A172 (cell line): Measurements from ENCODE around the gene DYSF. TPM values are rescaled to one million over a fixed set of nuclear protein-coding genes. Genes with fewer than 3 reads are reported as not detected.

Source experiments
- DNase-seq: peaks from one replicate; pipeline ENCODE4 v3.0.0-alpha.2; 2015; ENCODE audit warnings: low spot score
- total RNA-seq: library from RNA; depleted of rRNA; stranded (reverse); fragments of >200 nt; shearing (Covaris generic); gene quantifications from 2 replicates; pipeline ENCODE4 v1.2.3, GENCODE V29; 2014

Gene DYSF
- total RNA-seq, 1 experiment from 2014 or later: 13.6 TPM

- DNase-seq: no peak
Measured at GRCh38 chr2:71672826-71673795, 219.8 kb downstream of the DYSF start.

DNA sequence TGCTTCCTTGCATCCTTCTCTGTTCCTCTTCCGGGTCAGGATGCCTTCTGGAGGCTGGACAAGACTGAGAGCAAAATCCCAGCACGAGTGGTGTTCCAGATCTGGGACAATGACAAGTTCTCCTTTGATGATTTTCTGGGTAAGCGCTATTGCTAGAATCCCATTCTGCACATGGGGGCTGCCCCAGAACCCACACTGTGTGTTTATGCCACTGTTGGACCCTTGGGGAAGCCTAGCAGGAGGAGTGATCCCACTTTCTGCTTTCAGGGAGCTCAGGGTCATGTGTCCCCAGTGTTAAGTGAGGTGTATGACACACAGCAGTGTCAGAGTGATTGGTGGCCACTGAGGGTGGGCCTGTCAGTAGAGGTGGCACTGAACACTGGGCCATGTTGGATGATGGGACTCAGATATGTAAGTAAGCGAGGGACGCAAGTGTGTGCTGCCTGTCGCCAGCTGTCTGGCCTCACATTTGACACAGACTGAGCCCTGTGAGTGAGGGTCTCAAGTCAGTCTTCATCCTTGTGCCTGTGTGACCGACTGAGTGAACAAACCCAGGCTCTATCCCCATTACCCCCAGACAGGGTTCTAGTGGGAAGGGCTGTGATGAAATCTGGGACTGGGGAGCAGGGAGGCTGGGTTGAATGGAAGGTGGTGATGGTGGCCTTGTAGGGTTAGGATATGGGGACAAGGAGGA is 220.9 kb downstream of the DYSF start:
- no peak for DNase-seq

GRCh38 chr2:71675296-71675695 is 221.9 kb downstream of the DYSF start:
- no peak for DNase-seq

- DNase-seq: no peak
Measured at GRCh38 chr2:71678874-71679273, 225.5 kb downstream of the DYSF start.

- no peak for DNase-seq
Measured at GRCh38 chr2:71679491-71679890, 226.1 kb downstream of the DYSF start.

- no peak for DNase-seq
Measured at GRCh38 chr2:71680925-71681324, 227.6 kb downstream of the DYSF start.

- DNase-seq: no peak
Measured at GRCh38 chr2:71681626-71682025, 228.3 kb downstream of the DYSF start.

DNA sequence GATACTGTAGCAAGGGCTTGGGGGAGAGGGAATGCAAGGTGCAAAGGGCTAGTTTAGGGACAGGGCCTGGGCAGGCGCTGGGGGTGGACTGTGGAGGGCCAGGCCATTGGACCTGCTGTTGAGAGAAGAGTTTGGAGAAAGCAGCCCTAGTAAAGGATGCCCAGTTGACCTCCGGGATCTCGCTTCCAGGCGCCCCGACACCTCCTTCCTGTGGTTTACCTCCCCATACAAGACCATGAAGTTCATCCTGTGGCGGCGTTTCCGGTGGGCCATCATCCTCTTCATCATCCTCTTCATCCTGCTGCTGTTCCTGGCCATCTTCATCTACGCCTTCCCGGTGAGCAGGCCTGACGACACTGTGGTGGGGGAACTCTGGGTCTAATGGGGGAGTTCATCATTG is 229.0 kb downstream of the DYSF start:
- DNase-seq: no peak

GRCh38 chr2:71683070-71683469 is 229.7 kb downstream of the DYSF start:
- no peak for DNase-seq

- DNase-seq: no peak
Measured at GRCh38 chr2:71683666-71684065, 230.3 kb downstream of the DYSF start.

GRCh38 chr2:71684226-71685072 is 231.1 kb downstream of the DYSF start:
- no peak for DNase-seq

DNA sequence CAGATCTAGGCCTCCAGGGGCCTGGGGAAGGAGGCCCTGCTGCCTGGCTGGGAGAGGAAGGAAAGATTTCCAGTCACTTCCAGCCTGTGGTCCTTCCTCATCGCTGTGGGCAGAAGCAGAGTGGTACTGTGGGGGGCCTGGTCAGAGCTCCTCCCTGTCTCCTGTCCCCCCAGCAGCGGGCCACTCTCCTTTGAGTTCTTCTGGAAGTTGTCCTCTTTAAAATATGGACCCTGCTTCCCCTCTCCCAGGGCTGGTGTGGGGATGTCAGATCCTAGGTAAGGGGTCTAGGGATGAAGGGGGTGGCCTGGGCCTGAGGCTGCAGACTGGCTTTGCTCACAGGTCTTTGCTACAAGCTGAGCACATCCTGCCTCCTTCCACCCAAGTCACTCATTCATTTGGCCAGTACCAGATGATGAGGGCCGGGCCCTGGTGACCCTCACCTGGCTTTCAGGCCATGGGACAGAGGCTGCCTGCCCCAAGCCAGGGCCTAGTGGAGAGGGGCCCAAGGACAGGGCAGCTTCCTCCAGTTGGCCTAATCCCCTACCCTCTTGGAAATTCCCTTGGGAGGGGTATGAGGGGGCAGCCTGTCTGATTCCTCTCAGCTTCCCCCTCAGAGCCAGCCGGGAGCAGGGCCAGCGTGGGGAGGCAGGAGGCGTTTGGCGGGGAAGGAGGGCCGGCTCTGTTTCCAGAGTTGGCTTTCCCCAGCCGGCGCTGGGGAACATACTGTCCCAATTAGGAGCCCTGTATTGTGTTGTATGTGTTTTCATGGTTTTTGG is 231.9 kb downstream of the DYSF start:
- no peak for DNase-seq

DNA sequence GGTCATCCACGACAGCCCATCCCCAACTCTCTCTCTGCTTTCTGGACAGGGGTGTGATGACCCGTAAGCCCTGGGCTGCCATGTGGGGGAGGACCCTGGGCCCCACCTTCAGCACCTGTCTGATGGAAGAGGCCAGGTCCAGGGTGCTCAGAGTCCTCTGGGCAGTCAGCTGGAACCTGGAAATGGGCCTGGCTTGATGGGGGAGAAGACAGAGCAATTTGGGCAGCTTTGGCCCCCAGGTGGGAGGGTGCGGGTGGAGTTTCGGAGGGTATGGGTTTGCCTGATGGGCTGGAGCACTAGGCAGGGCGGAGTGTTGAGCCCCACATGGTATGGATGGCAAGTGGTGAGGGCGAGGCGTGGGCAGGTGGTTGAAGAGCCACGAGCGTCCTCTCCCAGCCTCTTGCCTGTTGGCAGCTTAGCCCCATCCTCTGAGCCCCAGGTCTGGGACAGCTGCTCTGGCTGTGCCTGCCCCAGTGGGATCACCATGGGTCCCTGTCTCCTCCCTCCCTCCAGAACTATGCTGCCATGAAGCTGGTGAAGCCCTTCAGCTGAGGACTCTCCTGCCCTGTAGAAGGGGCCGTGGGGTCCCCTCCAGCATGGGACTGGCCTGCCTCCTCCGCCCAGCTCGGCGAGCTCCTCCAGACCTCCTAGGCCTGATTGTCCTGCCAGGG is 232.7 kb downstream of the DYSF start:
- no peak for DNase-seq

DNA sequence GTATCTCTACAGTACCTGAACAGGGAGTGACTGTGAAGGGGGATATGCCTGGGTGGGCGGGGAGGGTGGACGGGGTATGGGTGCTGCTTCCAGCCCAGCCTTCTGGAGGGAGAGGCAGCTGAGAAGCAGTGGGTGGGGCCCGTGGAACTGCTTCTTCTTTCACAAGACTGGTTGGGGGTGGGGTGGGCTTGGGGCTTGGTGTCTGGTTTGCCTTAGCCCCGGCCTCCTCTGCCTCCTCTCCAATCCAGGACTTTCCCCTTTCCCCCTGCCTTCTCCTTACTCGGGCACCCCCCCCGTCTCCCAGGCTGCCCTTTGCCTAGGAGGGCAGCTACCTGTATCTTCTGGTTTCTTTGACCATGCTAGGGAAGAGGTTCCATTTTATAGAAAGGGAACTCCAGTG is 233.4 kb downstream of the DYSF start:
- no peak for DNase-seq

DNA sequence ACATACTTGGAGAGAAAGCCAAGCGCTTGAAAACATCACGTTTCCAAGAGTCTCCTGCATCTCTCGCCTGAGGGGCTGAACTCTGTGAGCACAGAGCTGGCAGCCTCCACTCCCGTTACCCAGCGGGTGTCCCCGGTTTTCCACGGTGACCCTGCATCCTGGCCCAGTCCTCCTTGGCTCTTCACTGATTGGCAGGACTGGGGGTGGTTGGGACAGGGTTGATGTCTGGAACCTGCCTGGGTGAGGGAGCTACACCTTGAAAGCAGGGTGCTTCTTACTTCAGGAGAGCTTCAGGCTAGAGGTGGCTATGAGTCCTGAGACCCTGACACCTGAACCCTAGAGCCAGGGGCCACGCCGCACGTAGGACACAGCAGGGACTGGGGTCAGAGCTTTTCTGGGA is 234.1 kb downstream of the DYSF start:
- DNase-seq: no peak

DNA sequence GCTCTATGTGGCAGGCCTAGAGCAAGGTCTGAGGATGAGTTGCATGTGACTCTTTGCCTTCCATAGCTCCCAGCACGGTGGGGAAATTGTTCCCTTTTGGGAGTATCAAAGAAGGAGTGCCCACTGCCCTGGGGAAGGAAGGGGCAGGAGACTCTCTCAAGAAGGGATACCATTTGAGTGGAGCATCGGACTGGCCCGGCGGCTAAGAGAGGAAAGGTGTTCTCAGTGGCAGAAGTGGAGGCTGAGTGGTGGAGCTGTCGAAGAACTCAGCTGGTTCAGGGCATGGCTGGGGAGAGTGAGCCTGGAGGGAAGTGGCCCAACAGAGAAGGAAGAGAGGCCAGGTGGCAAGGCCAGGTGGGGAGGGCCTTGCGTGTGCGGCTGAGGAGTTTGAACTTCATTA is 235.2 kb downstream of the DYSF start:
- no peak for DNase-seq

GRCh38 chr2:71689393-71689792 is 236.0 kb downstream of the DYSF start:
- DNase-seq: no peak

DNA sequence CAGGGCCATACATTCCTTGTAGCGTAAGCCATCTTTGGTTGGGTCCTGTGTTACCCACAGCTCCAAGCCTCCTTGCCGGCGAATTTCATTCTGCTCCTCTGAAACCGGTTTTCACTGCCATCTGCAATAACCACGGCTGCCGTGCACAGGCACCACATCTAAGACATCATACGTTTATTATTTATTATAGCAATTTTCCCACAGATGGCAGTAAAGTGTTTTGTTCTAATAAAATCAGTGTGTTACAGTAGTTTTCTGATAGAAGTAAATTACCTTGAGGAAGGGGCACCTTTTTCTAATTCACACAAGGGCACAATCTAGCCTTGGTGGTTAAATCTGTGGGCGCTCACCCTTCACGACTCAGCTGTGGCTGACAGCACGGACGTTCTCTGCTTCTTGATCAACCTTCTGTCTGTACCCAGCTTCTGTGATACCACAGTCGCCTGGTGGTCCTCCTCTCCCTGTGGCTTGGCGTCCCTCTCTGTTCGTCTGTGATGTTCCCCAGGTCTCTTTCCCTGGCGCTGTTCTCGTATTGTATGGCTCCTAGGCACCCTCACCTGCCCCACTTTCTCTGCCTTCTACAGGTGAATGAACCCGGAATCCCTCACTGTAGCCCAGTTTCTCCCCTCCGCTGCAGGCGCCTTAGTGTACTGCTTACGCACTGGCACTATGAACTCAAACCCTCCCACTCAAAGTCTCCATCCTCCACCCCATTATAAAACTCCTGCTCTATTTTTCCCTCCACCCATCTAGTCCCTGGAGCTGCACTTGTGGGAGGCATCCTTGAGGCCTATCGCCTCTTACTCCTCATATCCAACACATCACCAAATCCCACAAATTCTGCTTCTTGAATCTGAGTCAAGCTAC is 236.8 kb downstream of the DYSF start:
- no peak for DNase-seq

DNA sequence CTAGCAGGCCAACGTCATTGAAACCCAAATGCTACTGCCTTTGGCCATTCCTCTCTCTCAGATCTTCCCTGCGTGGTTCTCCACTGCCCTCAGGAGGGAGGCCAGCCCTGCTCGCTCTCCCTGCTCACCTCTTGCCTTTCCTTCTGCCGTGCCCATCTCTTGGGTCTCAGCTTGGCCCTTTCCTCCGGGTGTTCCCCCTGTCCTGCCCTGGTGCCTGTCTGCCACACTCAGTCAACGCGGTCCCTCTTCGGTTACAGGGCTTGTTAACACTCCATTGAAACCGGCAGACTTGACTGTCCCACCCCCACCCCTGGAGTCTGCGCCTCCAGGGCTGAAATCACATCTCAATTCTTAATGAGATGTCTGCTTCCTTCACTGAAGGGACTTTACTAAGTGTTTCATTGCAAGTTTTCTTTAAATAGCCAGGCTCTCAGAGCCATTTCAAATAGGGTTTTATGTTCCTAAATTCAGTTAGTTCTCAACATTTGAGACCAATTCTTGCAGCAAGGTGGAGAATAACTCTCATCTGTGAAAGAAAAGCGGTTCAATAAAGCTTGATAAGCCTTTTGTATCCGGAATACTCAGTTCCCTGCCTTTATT is 237.6 kb downstream of the DYSF start:
- no peak for DNase-seq
